GM19395 (cell line): ENCODE data around the gene RUFY1.

Source experiments
- ATAC-seq: cut with Tn5 transposase; IDR thresholded peaks from one replicate; pipeline ENCODE4 v1.9.1; 2021; ENCODE audit warnings: mild to moderate bottlenecking, moderate library complexity; ENCODE audit not compliant: unreplicated experiment

The RUFY1 gene

GRCh38 chr5:179601871-179602625, 51.7 kb downstream of the RUFY1 start:
- no peak for ATAC-seq

GRCh38 chr5:179603308-179603707, 53.0 kb downstream of the RUFY1 start:
- ATAC-seq = no peak

DNA sequence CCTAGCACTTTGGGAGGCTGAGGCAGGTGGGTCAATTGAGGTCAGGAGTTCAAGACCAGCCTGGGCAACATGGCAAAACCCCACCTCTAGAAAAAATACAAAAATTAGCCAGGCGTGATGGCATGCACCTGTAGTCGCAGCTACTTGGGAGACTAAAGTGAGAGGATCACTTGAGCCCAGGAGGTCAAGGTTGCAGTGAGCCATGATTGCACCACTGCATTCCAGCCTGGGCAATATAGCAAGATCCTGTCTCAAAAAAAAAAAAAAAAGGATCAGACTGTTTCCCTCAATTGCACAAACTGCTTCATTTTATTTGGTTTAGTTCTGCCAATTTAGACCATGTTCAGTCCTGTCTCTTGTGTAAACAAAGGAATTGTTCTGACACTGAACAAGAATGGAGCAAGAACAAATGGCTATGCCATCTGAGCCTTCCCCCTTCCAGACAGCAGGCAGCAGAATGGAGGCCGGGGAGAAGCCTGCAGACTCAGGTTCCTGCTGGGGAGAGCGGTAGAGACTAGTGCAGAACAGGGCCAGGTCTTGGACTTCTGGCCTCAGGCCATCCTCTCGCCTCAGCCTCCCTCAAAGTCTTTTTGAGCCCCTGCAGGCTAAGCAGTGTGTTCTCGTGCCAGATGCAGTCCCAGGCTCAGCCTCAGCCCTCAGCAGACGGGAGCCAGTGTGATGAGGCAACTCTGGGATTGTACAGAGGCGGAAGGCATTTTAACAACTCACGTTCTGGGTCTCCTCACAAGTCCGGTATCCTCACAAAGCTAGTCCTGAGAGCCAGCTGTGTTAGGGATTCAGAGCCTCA, 54.9 kb downstream of the RUFY1 start:
- ATAC-seq = no peak

- no peak for ATAC-seq
Observed at GRCh38 chr5:179606071-179606909, 55.9 kb downstream of the RUFY1 start.

DNA sequence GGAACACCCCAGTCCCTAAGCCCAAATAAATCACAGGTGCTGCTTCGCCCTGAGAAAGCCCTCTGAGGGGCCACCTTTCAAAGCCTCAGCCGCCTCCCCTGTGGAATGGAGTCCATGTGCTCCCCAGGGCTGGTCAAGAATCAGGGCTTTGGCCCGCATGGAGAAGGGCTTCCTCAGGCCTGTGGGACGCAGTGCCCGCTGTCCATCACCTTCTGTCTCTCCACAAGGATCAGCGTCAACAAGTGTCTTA, 56.5 kb downstream of the RUFY1 start:
- no peak for ATAC-seq

DNA sequence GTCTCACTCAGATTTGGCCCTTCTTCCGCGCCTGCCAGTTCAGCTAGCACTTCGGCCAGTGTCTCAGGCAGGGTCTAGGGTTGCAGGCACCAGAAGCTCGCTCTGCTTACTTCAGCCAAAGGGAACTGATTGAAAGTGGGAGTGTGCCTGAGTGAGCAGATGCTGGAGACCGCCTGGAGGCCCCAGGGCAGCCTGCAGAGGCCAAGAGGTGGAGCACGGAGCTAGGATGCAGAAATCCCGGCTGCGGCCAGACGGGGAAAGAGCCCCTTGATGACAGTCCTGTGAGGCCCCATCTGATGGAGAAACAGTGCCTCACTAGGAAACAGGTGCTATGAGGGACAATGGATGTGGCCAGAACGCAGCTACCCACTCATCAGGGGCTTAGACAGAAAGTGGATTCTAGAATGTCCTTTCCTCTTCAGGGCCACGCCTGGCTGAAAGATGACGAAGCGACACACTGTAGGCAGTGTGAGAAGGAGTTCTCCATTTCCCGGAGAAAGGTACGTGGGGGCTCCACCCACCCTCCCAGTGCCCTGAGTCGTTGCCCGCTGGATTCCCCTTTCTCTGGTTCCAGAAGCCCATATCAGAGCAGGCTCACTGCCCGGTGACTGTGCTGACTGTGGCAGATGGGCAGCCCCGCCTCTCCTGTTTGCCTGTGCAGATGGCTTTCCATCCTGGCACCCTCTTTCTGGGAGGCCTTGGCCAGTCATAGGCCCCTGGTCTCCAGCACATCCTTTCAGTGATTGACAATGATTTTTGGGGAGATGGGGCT, 57.0 kb downstream of the RUFY1 start:
- ATAC-seq = no peak

GRCh38 chr5:179608131-179608581, 57.8 kb downstream of the RUFY1 start:
- no peak for ATAC-seq

- no peak for ATAC-seq
Observed at GRCh38 chr5:179609834-179610108, 59.4 kb downstream of the RUFY1 start.

GRCh38 chr5:179610109-179610902, 60.0 kb downstream of the RUFY1 start:
- ATAC-seq = no peak

GRCh38 chr5:179610903-179611265, 60.5 kb downstream of the RUFY1 start:
- ATAC-seq = no peak

DNA sequence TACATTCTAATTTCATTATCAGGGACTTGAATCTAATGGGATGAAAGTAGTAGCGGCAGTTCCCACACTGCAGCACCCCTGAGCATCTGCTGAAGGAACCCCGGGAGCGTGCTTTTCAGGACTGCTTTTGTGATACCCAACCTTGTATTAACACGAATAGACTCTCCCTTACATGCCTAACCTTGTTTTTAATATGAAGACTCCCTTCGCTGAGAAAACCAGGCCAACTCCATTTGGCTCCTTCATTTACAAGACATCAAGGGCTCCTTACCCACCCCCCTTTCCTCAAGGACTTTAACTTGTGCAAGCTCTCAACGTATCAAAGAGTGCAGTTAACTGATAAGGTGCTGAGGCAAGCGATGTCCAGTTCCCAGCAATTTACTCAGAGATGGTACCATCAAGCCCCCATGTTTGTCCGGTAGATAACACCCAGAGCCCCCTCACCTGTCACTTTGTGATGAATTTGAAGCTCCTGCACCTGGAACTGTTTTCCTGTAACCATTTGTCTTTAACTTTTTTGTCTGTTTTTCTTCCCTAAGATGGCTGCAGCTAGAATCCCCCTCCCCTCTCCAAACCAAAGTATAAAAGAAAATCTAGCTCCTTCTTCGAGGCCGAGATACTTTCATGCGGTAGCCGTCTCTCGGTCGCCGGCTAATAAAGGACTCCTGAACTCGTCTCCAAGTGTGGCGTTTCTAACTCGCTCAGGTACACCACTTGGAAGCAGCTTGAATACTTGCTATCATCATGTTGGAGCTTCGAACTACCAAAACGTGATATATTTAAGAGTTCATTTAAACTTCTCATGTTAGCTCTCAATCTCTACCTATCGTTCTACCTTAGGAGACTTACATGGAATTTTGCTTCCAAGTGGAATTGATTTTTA, 62.5 kb downstream of the RUFY1 start:
- no peak for ATAC-seq

DNA sequence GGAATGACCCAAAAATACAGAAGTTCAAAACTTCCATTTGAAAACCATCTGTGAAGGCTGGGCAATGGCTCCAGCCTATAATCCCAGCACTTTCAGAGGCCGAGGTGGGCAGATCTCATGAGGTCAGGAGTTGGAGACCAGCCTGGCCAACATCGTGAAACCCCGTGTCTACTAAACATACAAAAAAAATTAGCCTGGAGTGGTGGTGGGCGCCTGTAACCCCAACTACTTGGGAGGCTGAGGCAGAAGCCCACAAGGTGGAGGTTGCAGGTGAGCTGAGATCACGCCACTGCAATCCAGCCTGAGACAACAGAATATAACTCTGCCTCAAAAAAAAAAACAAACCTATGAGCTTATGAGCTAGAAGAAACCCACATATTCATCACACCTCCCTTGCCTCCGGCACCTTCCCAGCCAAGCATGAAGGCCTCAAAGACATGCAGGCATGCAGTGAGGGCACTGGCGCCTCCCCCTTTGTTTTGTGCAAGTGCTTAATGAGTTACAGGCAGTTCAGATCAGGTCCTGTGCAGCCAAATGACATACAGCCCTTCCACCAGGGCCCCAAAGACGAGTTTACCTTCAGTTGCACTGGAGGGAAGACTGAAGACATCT, 63.2 kb downstream of the RUFY1 start:
- ATAC-seq = no peak

DNA sequence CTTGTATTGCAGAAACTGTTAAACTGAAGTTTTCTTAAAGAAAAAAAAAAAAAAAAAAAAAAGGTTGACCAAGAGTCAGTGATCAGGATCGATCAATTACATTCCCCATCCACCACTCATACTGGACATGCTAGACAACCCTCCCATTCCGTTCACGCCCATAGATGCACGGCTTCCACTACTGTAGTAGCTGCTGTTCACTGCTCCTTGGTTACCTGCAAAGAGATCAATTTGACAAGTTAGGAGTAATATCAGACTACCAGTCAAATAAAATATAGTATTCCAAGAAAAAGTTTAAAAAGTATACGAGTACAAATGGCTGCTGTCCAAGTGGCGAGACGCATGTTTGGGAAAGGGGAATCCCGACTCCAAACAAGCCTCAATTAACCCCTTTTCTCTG, 64.4 kb downstream of the RUFY1 start:
- ATAC-seq = no peak

DNA sequence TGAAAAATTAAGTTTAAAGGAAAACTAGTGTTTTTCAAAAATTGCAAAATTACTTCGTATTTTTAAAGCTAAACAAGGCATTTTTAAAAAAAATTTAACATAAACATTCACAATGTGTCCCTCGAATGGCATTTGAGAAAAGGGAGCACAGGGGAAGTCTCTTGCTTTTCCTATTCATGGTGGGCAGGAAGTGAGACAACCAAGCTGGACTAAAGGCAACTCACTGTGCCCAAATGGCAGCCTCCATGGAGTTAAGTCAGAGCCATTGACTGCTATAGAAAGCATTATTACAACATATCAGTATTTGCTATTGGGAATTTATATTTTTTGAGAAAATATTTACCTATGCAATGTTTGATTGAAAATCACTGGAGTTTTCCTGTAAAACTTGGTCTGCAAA, 64.8 kb downstream of the RUFY1 start:
- no peak for ATAC-seq

DNA sequence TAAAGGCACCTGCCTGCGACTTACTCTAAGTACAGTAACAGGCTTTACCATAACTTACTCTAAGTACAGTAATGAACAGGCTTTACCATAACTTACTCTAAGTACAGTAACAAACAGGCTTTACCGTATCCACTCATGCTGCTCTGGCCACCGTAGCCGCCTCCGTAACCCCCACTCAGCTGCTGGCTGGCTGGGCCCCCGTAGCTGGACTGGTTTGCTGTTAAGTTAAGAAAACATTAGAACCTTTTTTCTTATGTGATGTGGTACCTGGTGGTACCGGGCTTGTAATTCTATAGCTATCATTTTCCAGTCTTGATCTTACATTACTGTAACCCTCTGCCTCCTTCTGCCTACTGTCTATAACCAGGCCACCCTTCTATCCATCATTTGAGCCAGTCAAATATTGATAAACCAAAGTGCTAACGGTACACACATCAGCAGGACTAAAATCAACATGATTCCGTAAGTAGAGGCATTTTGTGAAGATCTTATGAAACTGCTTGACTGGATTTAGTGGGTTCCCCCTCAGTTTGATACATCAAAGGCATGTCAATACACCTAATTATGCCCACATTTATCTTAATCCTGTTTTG, 65.7 kb downstream of the RUFY1 start:
- ATAC-seq = no peak

- no peak for ATAC-seq
Observed at GRCh38 chr5:179617930-179618329, 67.6 kb downstream of the RUFY1 start.

- no peak for ATAC-seq
Observed at GRCh38 chr5:179618923-179619554, 68.7 kb downstream of the RUFY1 start.

DNA sequence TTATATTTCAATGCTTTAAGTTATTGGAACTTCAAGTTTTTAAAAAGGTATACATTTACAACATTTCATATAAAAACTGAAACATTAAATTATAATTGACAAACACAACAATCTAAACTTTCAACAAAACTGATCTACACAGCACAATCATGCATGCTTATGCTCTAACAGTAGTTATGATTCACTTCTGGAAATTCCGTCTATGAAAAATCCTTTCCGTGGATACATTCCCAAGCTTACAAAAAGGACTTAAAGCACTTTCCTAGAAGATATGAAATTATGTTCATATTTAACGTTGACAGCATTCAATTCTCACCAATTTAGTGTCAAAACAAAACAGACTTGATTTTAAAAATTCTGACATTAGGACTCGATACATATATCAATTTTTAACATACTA, 69.4 kb downstream of the RUFY1 start:
- ATAC-seq = no peak
